GM19468 (cell line): Measurements from ENCODE around the gene GALNT6.
A peak's percentile ranks its signal among the peaks of the same experiment; 100 is the strongest.
"Not testable (repeated sequence)": the region's sequence is repeated elsewhere in the genome, so short reads cannot be mapped to it uniquely, and the experiment has no call there.

Experiments
- ATAC-seq: cut with Tn5 transposase; IDR thresholded peaks from one replicate; pipeline ENCODE4 v1.9.1; 2021; ENCODE audit warnings: mild to moderate bottlenecking, moderate library complexity, moderate number of reproducible peaks; ENCODE audit not compliant: unreplicated experiment; ENCODE audit errors: extremely low read depth

The GALNT6 gene

GRCh38 chr12:51328587-51328986 lies 62.6 kb downstream of the GALNT6 start:
- no peak for ATAC-seq

- peak; percentile 28 for ATAC-seq
Observed at GRCh38 chr12:51326698-51327439, 64.3 kb downstream of the GALNT6 start.

GRCh38 chr12:51324953-51325352 lies 66.3 kb downstream of the GALNT6 start:
- no peak for ATAC-seq

GRCh38 chr12:51323966-51324895 lies 67.0 kb downstream of the GALNT6 start, which contains the start of gene BIN2:
Gene BIN2 (minus strand): TSS chr12:51324174. CDS start chr12:51324102, 72 bp downstream.
- ATAC-seq, result peak; percentile 13

GRCh38 chr12:51323317-51323960 lies 67.8 kb downstream of the GALNT6 start:
- no peak for ATAC-seq

- ATAC-seq, result no peak
Observed at GRCh38 chr12:51322452-51322851, 68.8 kb downstream of the GALNT6 start.

GRCh38 chr12:51321882-51322281 lies 69.3 kb downstream of the GALNT6 start:
- ATAC-seq, result no peak

GRCh38 chr12:51320695-51321320 lies 70.4 kb downstream of the GALNT6 start:
- no peak for ATAC-seq

- ATAC-seq, result no peak
Observed at GRCh38 chr12:51320311-51320694, 70.9 kb downstream of the GALNT6 start.

GRCh38 chr12:51318846-51319599 lies 72.2 kb downstream of the GALNT6 start:
- no peak for ATAC-seq

GRCh38 chr12:51318057-51318806 lies 73.0 kb downstream of the GALNT6 start:
- not testable (repeated sequence) for ATAC-seq

GRCh38 chr12:51311389-51311788 lies 79.8 kb downstream of the GALNT6 start:
- ATAC-seq, result no peak

GRCh38 chr12:51307655-51308593 lies 83.3 kb downstream of the GALNT6 start:
- ATAC-seq, result no peak

GRCh38 chr12:51306507-51306906 lies 84.7 kb downstream of the GALNT6 start:
- no peak for ATAC-seq
